ENCODE data around the gene NHEJ1. TPM values are rescaled to one million over a fixed set of nuclear protein-coding genes. Genes with fewer than 3 reads are reported as not detected.

Gene NHEJ1
- polyA plus RNA-seq, 1 experiment = 24.1 TPM

DNA sequence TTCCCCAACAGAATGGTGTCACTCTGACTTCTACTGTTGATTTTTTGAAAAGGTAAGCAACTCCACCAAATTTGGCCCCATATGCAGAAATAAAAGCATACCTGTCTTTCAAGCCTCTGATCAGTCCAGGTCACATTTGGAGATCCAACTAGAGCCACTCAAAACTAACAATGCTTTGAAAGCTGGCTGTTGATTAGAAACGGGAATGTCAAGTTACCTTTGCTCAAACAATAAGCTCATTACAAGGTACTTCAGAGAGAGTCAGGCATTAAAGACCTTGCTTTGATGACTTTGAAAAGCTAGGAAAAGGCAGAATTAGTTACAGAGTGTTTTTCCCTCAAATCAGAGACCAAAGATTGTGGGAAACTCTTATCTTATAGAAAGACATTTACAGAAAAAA is 95.1 kb downstream of the NHEJ1 start:
- ChIA-PET POLR2A (no interaction called here), CTCF (interaction anchor here (1.0 to 12.2 kb wide), 6 partner anchors 7 to 211 kb away, joined by 3 to 151 read pairs (median 4); no protein-coding TSS in a partner anchor)
- no peak overlapping the region for H3K4me3 ChIP-seq (ENCODE audit: low read depth, low read length)
- TF ChIP-seq, protein P1, sequence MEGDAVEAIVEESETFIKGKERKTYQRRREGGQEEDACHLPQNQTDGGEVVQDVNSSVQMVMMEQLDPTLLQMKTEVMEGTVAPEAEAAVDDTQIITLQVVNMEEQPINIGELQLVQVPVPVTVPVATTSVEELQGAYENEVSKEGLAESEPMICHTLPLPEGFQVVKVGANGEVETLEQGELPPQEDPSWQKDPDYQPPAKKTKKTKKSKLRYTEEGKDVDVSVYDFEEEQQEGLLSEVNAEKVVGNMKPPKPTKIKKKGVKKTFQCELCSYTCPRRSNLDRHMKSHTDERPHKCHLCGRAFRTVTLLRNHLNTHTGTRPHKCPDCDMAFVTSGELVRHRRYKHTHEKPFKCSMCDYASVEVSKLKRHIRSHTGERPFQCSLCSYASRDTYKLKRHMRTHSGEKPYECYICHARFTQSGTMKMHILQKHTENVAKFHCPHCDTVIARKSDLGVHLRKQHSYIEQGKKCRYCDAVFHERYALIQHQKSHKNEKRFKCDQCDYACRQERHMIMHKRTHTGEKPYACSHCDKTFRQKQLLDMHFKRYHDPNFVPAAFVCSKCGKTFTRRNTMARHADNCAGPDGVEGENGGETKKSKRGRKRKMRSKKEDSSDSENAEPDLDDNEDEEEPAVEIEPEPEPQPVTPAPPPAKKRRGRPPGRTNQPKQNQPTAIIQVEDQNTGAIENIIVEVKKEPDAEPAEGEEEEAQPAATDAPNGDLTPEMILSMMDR (IDR thresholded peaks at IDR 0.05; ENCODE audit: insufficient read depth, low read depth, low read length) = no peak
- no peak for DNase-seq (ENCODE audit: low read depth)
- H3K27me3 ChIP-seq (ENCODE audit: control insufficient read depth, insufficient read depth, low read length) = peaks cover 17% of the 10 kb centered on the region
- H3K36me3 ChIP-seq (ENCODE audit: control insufficient read depth, insufficient read depth, low read length) = no peaks in the 10 kb centered on the region

DNA sequence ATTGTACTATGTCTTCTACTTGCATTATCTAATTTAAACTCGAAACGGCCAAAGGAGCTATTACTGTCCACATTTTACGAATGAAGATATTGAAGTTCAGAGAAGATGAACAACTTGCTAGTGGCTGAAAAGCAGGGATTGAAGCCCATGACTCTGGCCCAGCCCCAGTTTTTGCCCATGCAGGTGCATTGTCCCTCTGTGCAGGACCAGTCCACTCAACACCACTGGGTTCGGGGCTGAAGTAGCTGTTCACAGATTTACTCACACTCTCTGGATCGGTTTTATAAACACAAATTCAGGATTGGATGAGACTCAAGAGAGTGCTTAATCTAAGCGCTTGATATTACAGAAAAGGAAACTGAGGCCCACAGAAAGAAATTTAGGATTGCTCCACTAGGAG is 98.5 kb downstream of the NHEJ1 start:
- H3K27me3 ChIP-seq (ENCODE audit: control insufficient read depth, insufficient read depth, low read length) = peaks cover 39% of the 10 kb centered on the region
- H3K4me3 ChIP-seq (ENCODE audit: low read depth, low read length) = no peak overlapping the region
- TF ChIP-seq, protein P1 (IDR thresholded peaks at IDR 0.05; ENCODE audit: insufficient read depth, low read depth, low read length) = no peak
- no peaks in the 10 kb centered on the region for H3K36me3 ChIP-seq (ENCODE audit: control insufficient read depth, insufficient read depth, low read length)
- ChIA-PET POLR2A (no interaction called here), CTCF (interaction anchor here (1.0 to 13.7 kb wide), 6 partner anchors 10 to 91 kb away, joined by 3 to 211 read pairs (median 80); partner anchors contain the start of gene NHEJ1)
- DNase-seq (ENCODE audit: low read depth) = no peak

DNA sequence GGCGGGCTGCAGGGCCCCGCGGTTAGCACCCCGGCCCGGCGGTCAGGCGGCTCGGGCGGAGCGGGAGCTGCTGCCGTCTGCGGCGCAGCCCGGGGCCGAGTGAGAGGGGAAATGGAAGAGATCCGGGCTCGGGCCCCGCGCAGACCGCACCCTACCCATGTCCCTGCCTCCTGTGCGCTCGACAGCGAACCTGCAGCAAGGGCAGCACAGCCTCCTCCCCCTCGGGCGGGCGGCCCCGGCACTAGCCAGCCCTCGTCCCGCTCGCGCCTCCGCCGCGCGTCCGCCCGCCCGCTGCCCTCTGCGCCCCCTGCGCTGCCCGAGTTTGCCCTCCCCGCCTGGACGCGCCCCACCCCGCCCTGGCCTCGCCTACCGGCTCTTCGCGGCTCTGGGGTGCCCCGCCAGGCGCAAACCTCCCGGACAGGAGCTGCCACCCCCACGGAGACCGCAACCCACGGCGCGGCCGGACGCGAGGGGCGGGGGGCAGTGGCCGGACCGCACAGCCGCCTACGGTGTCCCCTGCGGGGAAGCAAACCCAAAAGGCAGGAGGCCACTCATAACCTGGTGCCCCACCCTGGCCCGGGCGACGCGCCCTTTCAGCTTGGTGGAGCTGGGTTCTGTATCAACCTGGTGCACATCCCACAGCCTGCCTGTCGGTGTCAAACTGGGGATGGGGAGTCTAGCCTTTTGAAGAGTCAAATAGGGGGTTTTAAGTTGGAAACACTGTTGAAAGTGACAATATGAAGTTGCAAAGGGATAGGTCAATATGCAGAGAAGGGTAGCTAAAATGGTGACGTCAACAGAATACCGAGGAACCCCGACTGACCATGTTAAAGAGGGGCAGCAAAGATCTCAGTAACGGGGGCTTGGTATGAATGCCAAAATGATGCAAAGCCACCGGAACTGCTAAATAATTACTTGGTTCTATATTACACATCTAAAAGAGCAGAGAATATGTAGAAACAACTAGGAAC is 99.5 kb downstream of the NHEJ1 start, which contains the start of gene IHH:
Gene IHH (minus strand): TSS at position 101 of the 971 bp plus-strand sequence. CDS start 454 bp downstream, outside the sequence.
- DNase-seq (ENCODE audit: low read depth) = no peak
- H3K4me3 ChIP-seq (ENCODE audit: low read depth, low read length) = no peak within 1 kb of the TSS; the same call in 1 of the 2 replicates

DNA sequence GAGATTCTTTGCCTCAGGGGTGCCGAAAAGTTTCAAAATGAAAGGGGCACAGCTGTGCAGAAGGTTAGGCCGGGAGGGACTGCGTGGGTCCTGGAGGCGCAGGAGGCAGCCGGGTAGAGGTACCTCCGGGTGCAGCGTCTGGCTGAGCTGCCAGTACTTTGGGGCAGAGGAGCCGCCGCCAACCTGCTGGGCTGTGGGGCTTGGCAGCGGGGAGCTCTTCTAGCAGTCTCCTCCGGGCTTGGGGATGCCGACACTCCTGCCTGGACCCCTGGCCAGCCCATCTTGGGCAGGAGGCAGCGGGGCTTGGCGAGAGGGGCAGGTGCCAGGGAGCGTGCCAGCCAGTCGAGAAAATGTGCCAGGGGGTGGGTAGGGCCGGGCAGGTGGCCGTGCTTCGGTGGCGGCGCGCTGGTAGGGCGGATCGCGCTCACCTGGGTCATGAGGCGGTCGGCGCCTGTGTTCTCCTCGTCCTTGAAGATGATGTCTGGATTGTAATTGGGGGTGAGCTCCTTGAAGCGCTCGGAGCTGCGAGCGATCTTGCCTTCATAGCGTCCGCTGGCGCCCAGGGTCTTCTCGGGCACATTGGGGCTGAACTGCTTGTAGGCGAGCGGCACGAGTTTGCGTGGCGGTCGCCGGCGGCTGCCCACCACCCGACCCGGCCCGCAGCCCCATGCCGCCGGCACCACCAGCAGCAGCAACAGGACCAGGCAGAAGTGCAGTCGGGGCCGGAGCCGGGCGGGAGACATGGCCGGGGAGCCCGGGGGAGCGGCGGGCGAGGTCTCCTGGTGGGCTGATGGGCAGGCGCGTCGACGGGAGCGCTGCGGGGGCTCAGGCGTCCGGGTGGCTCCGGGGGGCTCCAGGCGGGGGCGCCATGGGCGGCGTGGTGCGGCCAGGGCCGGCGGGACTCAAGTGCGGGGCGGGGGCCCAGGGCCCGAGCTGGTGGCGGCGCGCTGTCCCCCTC is 100.6 kb downstream of the NHEJ1 start:
- Histone ChIP-seq H3K27me3 (ENCODE audit: control insufficient read depth, insufficient read depth, low read length) (peaks cover 55% of the 10 kb centered on the region), H3K36me3 (ENCODE audit: control insufficient read depth, insufficient read depth, low read length) (no peaks in the 10 kb centered on the region), H3K4me3 (ENCODE audit: low read depth, low read length) (no peak overlapping the region)
- TF ChIP-seq, protein P1 (IDR thresholded peaks at IDR 0.05; ENCODE audit: insufficient read depth, low read depth, low read length) = no peak
- ChIA-PET POLR2A (no interaction called here), CTCF (interaction anchor here (0.8 to 13.7 kb wide), 13 partner anchors 11 to 285 kb away, joined by 3 to 211 read pairs (median 10); partner anchors contain the start of gene NHEJ1)
- DNase-seq (ENCODE audit: low read depth) = no peak

More for the DNA sequence above, 99.5 kb downstream of the NHEJ1 start, which contains the start of gene IHH:
- H3K27me3 ChIP-seq (ENCODE audit: control insufficient read depth, insufficient read depth, low read length) = peaks cover 49% of the 10 kb centered on the region
- ChIA-PET CTCF (interaction anchor here (0.8 to 13.7 kb wide), 6 partner anchors 11 to 284 kb away, joined by 3 to 211 read pairs (median 80); partner anchors contain the start of gene NHEJ1), POLR2A (no interaction called here)
- H3K36me3 ChIP-seq (ENCODE audit: control insufficient read depth, insufficient read depth, low read length) = no peaks in the 10 kb centered on the region
- TF ChIP-seq, protein P1 (IDR thresholded peaks at IDR 0.05; ENCODE audit: insufficient read depth, low read depth, low read length) = no peak
